DMS153 (cell line): ENCODE measurements around the gene IFT74.

ENCODE experiments used
- DNase-seq: peaks from one replicate; lab custom pipeline; 2025; lab: John Stamatoyannopoulos, UW

Gene IFT74

GRCh38 chr9:26955921-26956859 lies at the start of gene IFT74:
TSS of gene IFT74 (plus strand) at chr9:26956412. CDS start at chr9:26961968, 5,556 bp downstream.
- peak; percentile 95 for DNase-seq

GRCh38 chr9:26913138-26913668 lies 43.0 kb upstream of the IFT74 start:
- DNase-seq, result no peak

GRCh38 chr9:26919698-26920097 lies 36.5 kb upstream of the IFT74 start:
- no peak for DNase-seq

GRCh38 chr9:26925609-26926008 lies 30.6 kb upstream of the IFT74 start:
- DNase-seq, result no peak

- DNase-seq, result no peak
Measured at GRCh38 chr9:26928902-26929495, 27.2 kb upstream of the IFT74 start.

- DNase-seq, result no peak
Measured at GRCh38 chr9:26935847-26936246, 20.4 kb upstream of the IFT74 start.

GRCh38 chr9:26937816-26938371 lies 18.3 kb upstream of the IFT74 start:
- no peak for DNase-seq

- DNase-seq, result no peak
Measured at GRCh38 chr9:26939955-26940711, 16.1 kb upstream of the IFT74 start.

GRCh38 chr9:26940779-26941178 lies 15.4 kb upstream of the IFT74 start:
- no peak for DNase-seq

- DNase-seq, result no peak
Measured at GRCh38 chr9:26945591-26945990, 10.6 kb upstream of the IFT74 start.

GRCh38 chr9:26946753-26947727 lies 9.2 kb upstream of the IFT74 start, which contains the start of gene PLAA:
TSS of gene PLAA (minus strand) at chr9:26947242. CDS start at chr9:26947045, 197 bp downstream.
- DNase-seq, result peak; percentile 78

GRCh38 chr9:26947736-26948135 lies 8.5 kb upstream of the IFT74 start:
- DNase-seq, result no peak

- DNase-seq, result no peak
Measured at GRCh38 chr9:26949637-26950069, 6.6 kb upstream of the IFT74 start.

GRCh38 chr9:26950521-26950920 lies 5.7 kb upstream of the IFT74 start:
- no peak for DNase-seq

- no peak for DNase-seq
Measured at GRCh38 chr9:26951794-26952193, 4.4 kb upstream of the IFT74 start.

- no peak for DNase-seq
Measured at GRCh38 chr9:26954050-26954508, 2.1 kb upstream of the IFT74 start.

GRCh38 chr9:26955222-26955903 lies 849 bp upstream of the IFT74 start:
- no peak for DNase-seq

- DNase-seq, result no peak
Measured at GRCh38 chr9:26956860-26957233, 635 bp downstream of the IFT74 start.

- DNase-seq, result no peak
Measured at GRCh38 chr9:26971721-26972120, 15.5 kb downstream of the IFT74 start.

- DNase-seq, result no peak
Measured at GRCh38 chr9:26973989-26974388, 17.8 kb downstream of the IFT74 start.
